GM23338 (cell line): ENCODE results near the gene C6orf120. TPM values are rescaled to one million over a fixed set of nuclear protein-coding genes. Genes with fewer than 3 reads are reported as not detected.

Experiments
- ATAC-seq: fragments of 200-7000 bp; cut with Tn5 transposase; 3 replicates; pipeline ENCODE4 v1.9.1; 2020
- DNase-seq: peaks from one replicate; pipeline ENCODE4 v3.0.0-alpha.2; 2015; ENCODE audit warnings: low spot score
- H2AFZ ChIP-seq: fragments of 200-600 bp; sonication (generic); 2 replicates; pipeline ENCODE4 v1.8.0; 2016; ENCODE audit warnings: antibody characterized with exemption, mild to moderate bottlenecking, moderate library complexity
- H3F3A ChIP-seq: fragments of 200-600 bp; sonication (generic); replicated peaks from 2 replicates; pipeline ENCODE4 v1.8.0; 2017; ENCODE audit warnings: antibody characterized with exemption, mixed run types, low read depth
- H3K27ac ChIP-seq: fragments of 200-600 bp; sonication (generic); 2 replicates; pipeline ENCODE4 v1.6.1; 2016; ENCODE audit warnings: low read depth
- H3K27me3 ChIP-seq: fragments of 200-600 bp; sonication (generic); 2 replicates; pipeline ENCODE4 v1.8.0; 2016; ENCODE audit warnings: mild to moderate bottlenecking, mixed run types, moderate library complexity; ENCODE audit not compliant: insufficient read depth
- H3K36me3 ChIP-seq: fragments of 200-600 bp; sonication (generic); 2 replicates; pipeline ENCODE4 v1.8.0; 2016; ENCODE audit warnings: mild to moderate bottlenecking; ENCODE audit not compliant: insufficient read depth
- H3K4me1 ChIP-seq: fragments of 200-600 bp; sonication (generic); 2 replicates; pipeline ENCODE4 v1.8.0; 2016; ENCODE audit warnings: mild to moderate bottlenecking, moderate library complexity; ENCODE audit not compliant: insufficient read depth
- H3K4me2 ChIP-seq: fragments of 200-600 bp; sonication (generic); 2 replicates; pipeline ENCODE4 v1.7.1; 2017; ENCODE audit warnings: mixed run types
- H3K4me3 ChIP-seq: fragments of 200-600 bp; sonication (generic); 2 replicates; pipeline ENCODE4 v1.6.1; 2016; ENCODE audit warnings: mixed run types
- H3K79me2 ChIP-seq: fragments of 200-600 bp; sonication (generic); replicated peaks from 2 replicates; pipeline ENCODE4 v1.8.0; 2017; ENCODE audit warnings: mild to moderate bottlenecking; ENCODE audit not compliant: insufficient read depth
- H3K9me2 ChIP-seq: fragments of 200-600 bp; sonication (generic); 2 replicates; pipeline ENCODE4 v1.8.0; 2017; ENCODE audit not compliant: insufficient read depth
- H4K20me1 ChIP-seq: fragments of 200-600 bp; sonication (generic); replicated peaks from 2 replicates; pipeline ENCODE4 v1.8.0; 2017; ENCODE audit warnings: mild to moderate bottlenecking; ENCODE audit not compliant: insufficient read depth
- H3K27ac Mint-ChIP-seq: 2 replicates; pipeline ENCODE4 v1.8.0; 2020; ENCODE audit warnings: inconsistent platforms, mild to moderate bottlenecking, moderate library complexity, mixed read lengths
- H3K27me3 Mint-ChIP-seq: 3 replicates; pipeline ENCODE4 v1.8.0; 2022; ENCODE audit warnings: low read depth, mild to moderate bottlenecking, moderate library complexity, mixed read lengths, inconsistent platforms; ENCODE audit not compliant: insufficient read depth, poor library complexity
- H3K36me3 Mint-ChIP-seq: 3 replicates; pipeline ENCODE4 v1.8.0; 2021; ENCODE audit warnings: low read depth, mild to moderate bottlenecking, inconsistent platforms, moderate library complexity, mixed read lengths
- H3K4me1 Mint-ChIP-seq: 3 replicates; pipeline ENCODE4 v1.8.0; 2020; ENCODE audit warnings: mild to moderate bottlenecking, inconsistent platforms, mixed read lengths
- H3K4me3 Mint-ChIP-seq: 3 replicates; pipeline ENCODE4 v1.8.0; 2021; ENCODE audit warnings: moderate library complexity, mild to moderate bottlenecking, inconsistent platforms, mixed read lengths
- H3K9me3 Mint-ChIP-seq: 3 replicates; pipeline ENCODE4 v1.8.0; 2020; ENCODE audit warnings: moderate library complexity, mild to moderate bottlenecking, inconsistent platforms, mixed read lengths
- CREB1 ChIP-seq: fragments of 250-450 bp; sonication (Bioruptor Pico); IDR thresholded peaks from 2 replicates; pipeline ENCODE4 v1.5.0; 2020; ENCODE audit warnings: low read depth, mild to moderate bottlenecking, moderate library complexity
- EZH2 ChIP-seq: fragments of 200-600 bp; sonication (generic); IDR thresholded peaks from one replicate; pipeline ENCODE4 v1.8.0; 2017; ENCODE audit warnings: antibody characterized with exemption, mild to moderate bottlenecking, low read depth; ENCODE audit not compliant: unreplicated experiment
- JUNB ChIP-seq: IDR thresholded peaks from one replicate; pipeline ENCODE4 v1.6.1; 2016; ENCODE audit warnings: antibody characterized with exemption; ENCODE audit not compliant: unreplicated experiment
- NANOG ChIP-seq: IDR thresholded peaks from 2 replicates; pipeline ENCODE4 v1.6.1; 2016; ENCODE audit warnings: antibody characterized with exemption, borderline replicate concordance
- POLR2AphosphoS5 ChIP-seq: IDR thresholded peaks from 2 replicates; pipeline ENCODE4 v1.6.1; 2016; ENCODE audit warnings: antibody characterized with exemption, low read depth
- ZNF114 ChIP-seq: fragments of 250-450 bp; sonication (Bioruptor Pico); IDR thresholded peaks from 2 replicates; pipeline ENCODE4 v1.5.0; 2020; ENCODE audit warnings: mild to moderate bottlenecking, moderate library complexity
- ZNF331 ChIP-seq: fragments of 250-450 bp; sonication (Bioruptor Pico); IDR thresholded peaks from 2 replicates; pipeline ENCODE4 v1.5.0; 2020; ENCODE audit warnings: low read depth, mild to moderate bottlenecking, moderate library complexity
- polyA plus RNA-seq: library from polyadenylated mRNA; unstranded; fragments of >200 nt; fragmentation: Nextera tagmentation; extraction: Ambion mirVana; gene quantifications from 2 replicates; pipeline ENCODE4 v1.2.1, GENCODE V29; 2016
- total RNA-seq: library from RNA; depleted of rRNA; stranded (reverse); fragments of >200 nt; shearing (Covaris generic); gene quantifications from 2 replicates; pipeline ENCODE4 v1.2.3, GENCODE V29; 2014
- TF ChIP-seq, protein P1 (sequence below): IDR thresholded peaks from one replicate; pipeline ENCODE4 v1.6.1; 2018; ENCODE audit warnings: antibody characterized with exemption; ENCODE audit not compliant: unreplicated experiment
- TF ChIP-seq, protein P2 (sequence below), 2 experiments: fragments of 200-600 bp in 1 of 2; sonication (generic) in 1 of 2; conservative IDR thresholded peaks; 2 replicates each; pipeline versions ENCODE4 v1.5.1 to v1.6.1; 2016 to 2017; ENCODE audit warnings: antibody characterized with exemption in 2 of 2, low read depth in 2 of 2, mild to moderate bottlenecking in 2 of 2, moderate library complexity in 1 of 2

Gene C6orf120
- total and polyA plus RNA-seq, 2 experiments from 2014 or later = 18.8 to 57.3 TPM

GRCh38 chr6:169661391-169661756 is 40.6 kb upstream of the C6orf120 start (continued):
- TF ChIP-seq, protein P1, sequence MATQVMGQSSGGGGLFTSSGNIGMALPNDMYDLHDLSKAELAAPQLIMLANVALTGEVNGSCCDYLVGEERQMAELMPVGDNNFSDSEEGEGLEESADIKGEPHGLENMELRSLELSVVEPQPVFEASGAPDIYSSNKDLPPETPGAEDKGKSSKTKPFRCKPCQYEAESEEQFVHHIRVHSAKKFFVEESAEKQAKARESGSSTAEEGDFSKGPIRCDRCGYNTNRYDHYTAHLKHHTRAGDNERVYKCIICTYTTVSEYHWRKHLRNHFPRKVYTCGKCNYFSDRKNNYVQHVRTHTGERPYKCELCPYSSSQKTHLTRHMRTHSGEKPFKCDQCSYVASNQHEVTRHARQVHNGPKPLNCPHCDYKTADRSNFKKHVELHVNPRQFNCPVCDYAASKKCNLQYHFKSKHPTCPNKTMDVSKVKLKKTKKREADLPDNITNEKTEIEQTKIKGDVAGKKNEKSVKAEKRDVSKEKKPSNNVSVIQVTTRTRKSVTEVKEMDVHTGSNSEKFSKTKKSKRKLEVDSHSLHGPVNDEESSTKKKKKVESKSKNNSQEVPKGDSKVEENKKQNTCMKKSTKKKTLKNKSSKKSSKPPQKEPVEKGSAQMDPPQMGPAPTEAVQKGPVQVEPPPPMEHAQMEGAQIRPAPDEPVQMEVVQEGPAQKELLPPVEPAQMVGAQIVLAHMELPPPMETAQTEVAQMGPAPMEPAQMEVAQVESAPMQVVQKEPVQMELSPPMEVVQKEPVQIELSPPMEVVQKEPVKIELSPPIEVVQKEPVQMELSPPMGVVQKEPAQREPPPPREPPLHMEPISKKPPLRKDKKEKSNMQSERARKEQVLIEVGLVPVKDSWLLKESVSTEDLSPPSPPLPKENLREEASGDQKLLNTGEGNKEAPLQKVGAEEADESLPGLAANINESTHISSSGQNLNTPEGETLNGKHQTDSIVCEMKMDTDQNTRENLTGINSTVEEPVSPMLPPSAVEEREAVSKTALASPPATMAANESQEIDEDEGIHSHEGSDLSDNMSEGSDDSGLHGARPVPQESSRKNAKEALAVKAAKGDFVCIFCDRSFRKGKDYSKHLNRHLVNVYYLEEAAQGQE = no peak
- TF ChIP-seq, protein P2, sequence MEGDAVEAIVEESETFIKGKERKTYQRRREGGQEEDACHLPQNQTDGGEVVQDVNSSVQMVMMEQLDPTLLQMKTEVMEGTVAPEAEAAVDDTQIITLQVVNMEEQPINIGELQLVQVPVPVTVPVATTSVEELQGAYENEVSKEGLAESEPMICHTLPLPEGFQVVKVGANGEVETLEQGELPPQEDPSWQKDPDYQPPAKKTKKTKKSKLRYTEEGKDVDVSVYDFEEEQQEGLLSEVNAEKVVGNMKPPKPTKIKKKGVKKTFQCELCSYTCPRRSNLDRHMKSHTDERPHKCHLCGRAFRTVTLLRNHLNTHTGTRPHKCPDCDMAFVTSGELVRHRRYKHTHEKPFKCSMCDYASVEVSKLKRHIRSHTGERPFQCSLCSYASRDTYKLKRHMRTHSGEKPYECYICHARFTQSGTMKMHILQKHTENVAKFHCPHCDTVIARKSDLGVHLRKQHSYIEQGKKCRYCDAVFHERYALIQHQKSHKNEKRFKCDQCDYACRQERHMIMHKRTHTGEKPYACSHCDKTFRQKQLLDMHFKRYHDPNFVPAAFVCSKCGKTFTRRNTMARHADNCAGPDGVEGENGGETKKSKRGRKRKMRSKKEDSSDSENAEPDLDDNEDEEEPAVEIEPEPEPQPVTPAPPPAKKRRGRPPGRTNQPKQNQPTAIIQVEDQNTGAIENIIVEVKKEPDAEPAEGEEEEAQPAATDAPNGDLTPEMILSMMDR (conservative IDR thresholded peaks at IDR 0.05; ENCODE audit: low read depth in 2 of 2) = no peak
- TF ChIP-seq EZH2 = no peak

GRCh38 chr6:169663468-169663867 is 38.5 kb upstream of the C6orf120 start:
- H3K4me1 ChIP-seq = no peaks in the 10 kb centered on the region
- Mint-ChIP-seq H3K36me3 (peaks cover 77% of the 10 kb centered on the region), H3K4me1 (peaks cover 5% of the 10 kb centered on the region), H3K4me3 (no peak overlapping the region; the same call in 2 of the 3 replicates), H3K27ac (no peak overlapping the region), H3K9me3 (no peaks in the 10 kb centered on the region; the same call in 2 of the 3 replicates), H3K27me3 (peaks cover 4% of the 10 kb centered on the region)
- DNase-seq (no peak), ATAC-seq (no peak)
- H3K79me2 ChIP-seq = no peaks in the 10 kb centered on the region
- H3K9me2 ChIP-seq = no peaks in the 10 kb centered on the region
- H3K27me3 ChIP-seq = no peaks in the 10 kb centered on the region
- TF ChIP-seq POLR2AphosphoS5 = no peak
- no peak for TF ChIP-seq JUNB
- TF ChIP-seq ZNF331 = no peak
- TF ChIP-seq ZNF114 (CRISPR knock-in tag) = no peak
- TF ChIP-seq CREB1 (CRISPR knock-in tag) = no peak
- TF ChIP-seq EZH2 = no peak
- no peak for TF ChIP-seq NANOG
- TF ChIP-seq, protein P1 = no peak
- TF ChIP-seq, protein P2 (conservative IDR thresholded peaks at IDR 0.05; ENCODE audit: low read depth in 2 of 2) = no peak
- no peak overlapping the region for H3K4me3 ChIP-seq
- peaks cover 17% of the 10 kb centered on the region for H3K36me3 ChIP-seq
- no peak overlapping the region for H2AFZ ChIP-seq
- no peak overlapping the region for H3K4me2 ChIP-seq
- peaks cover 5% of the 10 kb centered on the region; the same call in 1 of the 2 replicates for H4K20me1 ChIP-seq
- H3F3A ChIP-seq = no peaks in the 10 kb centered on the region
- no peak overlapping the region for H3K27ac ChIP-seq
